ENCODE data around the gene IGSF6. TPM values are rescaled to one million over a fixed set of nuclear protein-coding genes. Genes with fewer than 3 reads are reported as not detected.

The IGSF6 gene
- total and polyA plus RNA-seq, 2 of the 8 experiments (the other 6 are each of a cell fraction or from before 2014, with no cell fraction given), result not detected

- TF ChIP-seq CHD7 (IDR thresholded peaks at IDR 0.05; ENCODE audit: insufficient replicate concordance, low read length) (no peak), E2F6 (IDR thresholded peaks at IDR 0.05) (no peak), EGR1 (IDR thresholded peaks at IDR 0.05; ENCODE audit: borderline replicate concordance, low read depth, low read length) (no peak), YY1 (IDR thresholded peaks at IDR 0.05; ENCODE audit: low read depth, low read length) (no peak), CHD1 (IDR thresholded peaks at IDR 0.05; ENCODE audit: low read depth, low read length) (no peak), USF2 (IDR thresholded peaks at IDR 0.05; ENCODE audit: low read length) (no peak), KDM4A (IDR thresholded peaks at IDR 0.05; ENCODE audit: low read depth, low read length, severe bottlenecking) (no peak), CTBP2 (IDR thresholded peaks at IDR 0.05; ENCODE audit: borderline replicate concordance, insufficient read depth, insufficient read length, low read length) (no peak), RNF2 (IDR thresholded peaks at IDR 0.05; ENCODE audit: borderline replicate concordance, low read depth, low read length, missing control alignments, poor library complexity, severe bottlenecking) (no peak)
Observed at GRCh38 chr16:21673469-21673868, 21.1 kb upstream of the IGSF6 start (continued).
